Spinal cord (tissue), 10 donors: ENCODE measurements around the gene EFNA1. TPM values are rescaled to one million over a fixed set of nuclear protein-coding genes. Genes with fewer than 3 reads are reported as not detected.

Experiments used
- DNase-seq, 6 donors: peaks; one replicate each; pipeline versions ENCODE4 v3.0.0 to v3.0.0-alpha.2; 2013 to 2015; ENCODE audit warnings: low spot score in 6 of 6, low read depth in 4 of 6
- H3K27ac ChIP-seq: one replicate; pipeline ENCODE4 v1.5.1; 2013; ENCODE audit warnings: low read depth, low read length, control low read depth
- H3K27me3 ChIP-seq: one replicate; pipeline ENCODE4 v1.6.1; 2013; ENCODE audit warnings: low read length; ENCODE audit not compliant: control insufficient read depth, insufficient read depth
- H3K36me3 ChIP-seq: one replicate; pipeline ENCODE4 v1.6.1; 2013; ENCODE audit warnings: low read length; ENCODE audit not compliant: control insufficient read depth, insufficient read depth
- H3K4me1 ChIP-seq: one replicate; pipeline ENCODE4 v1.6.1; 2013; ENCODE audit warnings: low read length; ENCODE audit not compliant: control insufficient read depth, insufficient read depth
- H3K4me3 ChIP-seq: one replicate; pipeline ENCODE4 v1.5.1; 2013; ENCODE audit warnings: low read depth, low read length, control low read depth
- H3K9me3 ChIP-seq: one replicate; pipeline ENCODE4 v1.6.1; 2013; ENCODE audit warnings: low read length; ENCODE audit not compliant: control insufficient read depth, insufficient read depth
- WGBS: methylation state at CpG from one replicate; pipeline ENCODE4 v1.1.5; 2013; ENCODE audit warnings: missing lambda C conversion rate; ENCODE audit not compliant: insufficient coverage; 5-methylcytosine and 5-hydroxymethylcytosine counted together
- polyA plus RNA-seq, 2 donors: library from polyadenylated mRNA; unstranded; fragments of 120-200 nt; gene quantifications; one replicate each; pipeline ENCODE4 v1.2.1, GENCODE V29; 2013; ENCODE audit not compliant: insufficient read length in 2 of 2
- small RNA-seq: library from RNA; depleted of rRNA; stranded (forward); fragments of <200 nt; gene quantifications from one replicate; pipeline ENCODE3, GENCODE V24; 2014; ENCODE audit warnings: low replicate concordance
- total RNA-seq, 2 donors: library from RNA; depleted of rRNA in 1 of 2; stranded (reverse); fragments of 120-200 nt in 1 of 2; fragments of >200 nt in 1 of 2; gene quantifications; one replicate each; pipeline versions ENCODE4 v1.2.3 to v1.2.4, GENCODE V29; 2013 to 2014
- donor health status: healthy.

Gene EFNA1
- total and polyA plus RNA-seq, 4 donors = 14.8 to 27.8 (median 20.6) TPM

DNA sequence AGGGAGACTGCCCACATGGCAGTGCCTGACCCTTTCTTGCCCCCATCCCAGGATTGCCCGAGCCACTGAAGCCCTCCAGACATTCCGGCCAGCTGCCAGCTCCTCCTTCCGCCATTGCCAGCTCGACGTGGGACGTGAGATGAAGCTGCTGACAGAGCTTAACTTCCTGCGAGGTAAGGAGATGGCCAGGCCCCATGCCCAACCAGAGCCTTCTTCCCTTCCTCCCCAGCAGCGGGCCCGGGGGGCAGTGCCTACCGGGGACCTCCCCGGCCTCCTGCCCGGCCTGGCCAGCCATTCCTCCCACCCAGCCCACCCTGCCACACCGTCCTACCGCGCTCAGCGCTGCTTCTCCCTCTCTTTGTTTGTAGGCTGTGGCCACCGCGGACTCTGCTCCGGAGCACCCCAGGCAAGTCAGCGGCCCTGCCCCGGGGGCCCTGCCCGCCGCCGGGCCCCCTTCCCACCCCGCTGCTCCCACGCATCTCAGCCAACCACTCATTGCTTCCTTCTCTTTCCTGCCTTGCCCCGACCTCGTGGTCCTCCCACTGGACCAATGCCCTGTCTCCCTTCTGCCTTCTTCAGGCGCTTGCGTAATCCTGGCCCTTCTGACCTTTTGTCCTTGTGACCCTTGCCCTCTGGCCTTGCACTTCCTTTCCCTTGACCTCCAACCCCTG lies 50.9 kb downstream of the EFNA1 start:
- Histone ChIP-seq H3K4me1 (peaks cover 36% of the 10 kb centered on the region), H3K36me3 (peaks cover 77% of the 10 kb centered on the region), H3K27ac (no peak overlapping the region), H3K27me3 (no peaks in the 10 kb centered on the region), H3K4me3 (no peak overlapping the region), H3K9me3 (no peaks in the 10 kb centered on the region)
- DNase-seq = peak in 1 of 6 donors; percentile 5
- 86% methylated on average over 30 of the region's 30 CpGs for WGBS

DNA sequence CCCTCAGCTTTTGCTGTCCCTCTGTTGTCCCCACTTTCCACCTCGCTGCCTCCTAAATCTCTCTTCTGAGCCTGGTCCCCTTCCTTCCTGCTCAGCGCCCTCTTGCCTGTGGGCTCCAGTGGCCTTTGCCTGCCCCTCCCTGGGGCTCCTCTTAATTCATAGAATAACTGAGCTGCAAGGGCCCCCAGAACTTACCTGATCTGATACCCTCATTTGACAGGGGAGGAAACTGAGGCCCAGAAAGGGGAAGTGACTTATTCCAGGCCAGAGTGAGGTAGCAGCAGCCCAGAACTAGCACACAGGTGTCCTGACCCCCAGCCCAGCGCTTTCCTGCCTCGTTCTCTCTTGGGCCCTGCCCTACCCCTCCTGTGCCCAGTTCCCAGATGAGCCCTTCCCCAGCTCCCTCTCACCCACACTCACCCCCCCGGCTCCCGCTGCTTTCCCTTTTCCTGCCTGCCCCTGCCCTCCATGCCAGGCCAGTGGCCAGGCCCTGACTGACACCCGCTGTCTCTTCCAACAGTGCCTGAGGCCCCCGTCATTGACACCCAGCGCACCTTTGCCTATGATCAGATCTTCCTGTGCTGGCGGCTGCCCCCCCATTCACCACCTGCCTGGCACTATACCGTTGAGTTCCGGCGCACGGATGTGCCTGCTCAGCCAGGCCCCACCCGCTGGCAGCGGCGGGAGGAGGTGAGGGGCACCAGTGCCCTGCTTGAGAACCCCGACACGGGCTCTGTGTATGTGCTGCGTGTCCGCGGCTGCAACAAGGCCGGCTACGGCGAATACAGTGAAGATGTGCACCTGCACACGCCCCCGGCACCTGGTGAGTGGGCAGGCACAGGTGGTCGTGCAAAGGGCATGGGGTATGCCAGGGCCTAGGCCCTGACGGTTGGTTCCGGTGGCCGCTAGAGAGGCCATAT lies 51.7 kb downstream of the EFNA1 start:
- WGBS = 96% methylated on average over 31 of the region's 31 CpGs
- Histone ChIP-seq H3K27ac (no peak overlapping the region), H3K36me3 (peaks cover 85% of the 10 kb centered on the region), H3K27me3 (no peaks in the 10 kb centered on the region), H3K4me1 (peaks cover 28% of the 10 kb centered on the region), H3K9me3 (no peaks in the 10 kb centered on the region), H3K4me3 (no peak overlapping the region)
- DNase-seq = no peak

DNA sequence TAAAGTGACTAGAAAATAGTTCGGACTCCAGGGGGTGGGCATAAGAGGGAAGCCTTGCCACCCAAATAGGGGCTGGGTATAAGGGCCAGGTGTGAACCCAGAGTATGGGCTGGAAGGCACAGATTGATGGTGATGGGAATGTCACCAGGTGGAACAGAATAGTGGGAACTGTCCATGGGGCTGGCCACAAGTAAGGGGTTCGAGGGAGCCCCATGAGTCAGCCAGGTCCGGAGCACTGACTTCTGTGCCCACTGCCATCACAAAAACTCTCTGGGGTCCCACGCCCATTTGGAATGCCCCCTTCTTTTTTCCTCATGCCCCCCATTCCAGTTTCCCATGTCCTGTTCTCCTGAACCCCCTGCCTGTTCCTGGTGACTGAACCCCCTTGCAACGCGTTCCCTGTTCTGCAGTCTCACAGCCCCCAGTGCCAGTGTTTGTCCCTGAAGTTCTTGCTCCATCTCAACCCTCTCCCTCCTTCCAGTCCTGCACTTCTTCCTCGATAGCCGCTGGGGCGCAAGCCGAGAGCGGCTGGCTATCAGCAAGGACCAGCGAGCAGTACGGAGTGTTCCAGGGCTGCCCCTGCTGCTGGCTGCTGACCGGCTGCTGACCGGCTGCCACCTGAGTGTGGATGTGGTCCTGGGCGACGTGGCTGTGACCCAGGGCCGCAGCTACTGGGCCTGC lies 53.8 kb downstream of the EFNA1 start:
- 93% methylated on average over 18 of the region's 18 CpGs for WGBS
- H3K4me3 ChIP-seq = no peak overlapping the region
- peaks cover 93% of the 10 kb centered on the region for H3K36me3 ChIP-seq
- peaks cover 18% of the 10 kb centered on the region for H3K4me1 ChIP-seq
- H3K9me3 ChIP-seq = no peaks in the 10 kb centered on the region
- H3K27ac ChIP-seq = no peak overlapping the region
- DNase-seq = no peak
- no peaks in the 10 kb centered on the region for H3K27me3 ChIP-seq

DNA sequence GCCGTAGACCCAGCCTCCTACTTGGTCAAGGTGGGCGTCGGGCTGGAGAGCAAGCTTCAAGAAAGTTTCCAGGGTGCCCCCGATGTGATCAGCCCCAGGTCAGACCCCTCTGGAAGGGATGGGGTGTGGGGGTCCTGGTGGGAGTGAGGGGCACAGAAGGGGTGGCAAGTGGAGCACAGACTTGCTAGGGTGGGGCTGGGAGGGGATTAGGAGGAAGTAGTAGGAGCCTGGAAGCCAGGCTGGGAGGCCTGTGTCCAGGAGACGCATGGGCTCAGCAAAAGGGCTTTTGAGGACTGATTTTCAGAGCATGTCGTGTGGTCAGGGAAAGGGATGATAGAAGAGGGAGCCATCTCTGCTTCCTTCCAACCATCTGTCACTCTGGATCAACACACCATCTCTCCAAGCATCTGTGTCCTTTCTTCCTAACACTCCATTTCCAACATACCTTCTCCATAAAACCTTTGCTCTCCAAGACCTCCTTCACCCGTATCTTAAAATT lies 54.4 kb downstream of the EFNA1 start:
- Histone ChIP-seq H3K27ac (no peak overlapping the region), H3K9me3 (no peaks in the 10 kb centered on the region), H3K27me3 (no peaks in the 10 kb centered on the region), H3K4me3 (no peak overlapping the region), H3K36me3 (peaks cover 88% of the 10 kb centered on the region), H3K4me1 (peaks cover 13% of the 10 kb centered on the region)
- WGBS = 99% methylated on average over 5 of the region's 7 CpGs
- no peak for DNase-seq

DNA sequence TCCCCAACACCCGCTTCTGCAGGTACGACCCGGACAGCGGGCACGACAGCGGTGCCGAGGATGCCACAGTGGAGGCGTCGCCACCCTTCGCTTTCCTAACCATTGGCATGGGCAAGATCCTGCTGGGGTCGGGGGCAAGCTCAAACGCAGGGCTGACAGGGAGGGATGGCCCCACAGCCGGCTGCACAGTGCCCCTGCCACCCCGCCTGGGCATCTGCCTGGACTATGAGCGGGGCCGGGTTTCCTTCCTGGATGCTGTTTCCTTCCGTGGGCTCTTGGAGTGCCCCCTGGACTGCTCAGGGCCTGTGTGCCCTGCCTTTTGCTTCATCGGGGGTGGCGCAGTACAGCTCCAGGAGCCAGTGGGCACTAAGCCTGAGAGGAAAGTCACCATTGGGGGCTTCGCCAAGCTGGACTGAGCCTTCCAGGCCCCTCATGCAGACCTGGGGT lies 56.1 kb downstream of the EFNA1 start:
- H3K27me3 ChIP-seq = no peaks in the 10 kb centered on the region
- H3K4me3 ChIP-seq = no peak overlapping the region
- DNase-seq = no peak
- no peaks in the 10 kb centered on the region for H3K9me3 ChIP-seq
- H3K27ac ChIP-seq = no peak overlapping the region
- WGBS = 94% methylated on average over 20 of the region's 20 CpGs
- peaks cover 71% of the 10 kb centered on the region for H3K36me3 ChIP-seq
- H3K4me1 ChIP-seq = peaks cover 8% of the 10 kb centered on the region

DNA sequence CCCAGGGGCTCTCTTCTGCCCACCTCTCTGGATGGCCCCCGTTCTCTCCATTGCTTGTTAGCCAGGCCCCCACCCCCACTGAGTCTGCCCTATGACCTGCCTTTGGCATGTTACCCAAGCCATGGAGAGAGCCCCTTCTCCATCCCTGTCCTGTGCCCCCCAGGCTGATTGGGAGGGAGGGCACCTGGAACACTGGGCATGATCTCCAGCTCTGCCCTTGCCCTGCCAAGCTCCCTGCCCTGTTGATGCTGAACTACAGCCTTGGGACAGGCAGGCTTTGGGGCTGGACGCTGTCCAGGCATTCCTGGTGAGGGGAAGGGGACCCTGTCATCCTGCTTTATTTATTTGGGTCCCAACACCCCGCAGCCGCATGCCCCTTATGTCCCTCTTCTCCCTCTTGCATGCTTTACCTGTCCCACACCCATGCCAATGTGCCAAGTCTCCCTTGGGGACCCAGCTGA lies 56.7 kb downstream of the EFNA1 start:
- H3K27me3 ChIP-seq = no peaks in the 10 kb centered on the region
- H3K27ac ChIP-seq = no peak overlapping the region
- WGBS = 96% methylated on average over 3 of the region's 4 CpGs
- no peak overlapping the region for H3K4me3 ChIP-seq
- no peak for DNase-seq
- H3K36me3 ChIP-seq = peaks cover 66% of the 10 kb centered on the region
- H3K9me3 ChIP-seq = no peaks in the 10 kb centered on the region
- peaks cover 8% of the 10 kb centered on the region for H3K4me1 ChIP-seq

Small RNA genes within 50 kb of the gene (small RNA-seq; reads per million reads assigned to genes)
- not detected for gene HMGN2P18
- not detected for gene RF00019

Other genes starting within 250 kb of the EFNA1 start
- 10 to 100 TPM; 10.6 to 15.3 TPM for gene PMVK, start 191.2 kb upstream of the EFNA1 start, total RNA-seq
- gene PMVK, start 191.2 kb upstream of the EFNA1 start, polyA plus RNA-seq = 10 to 100 TPM; 43.2 to 45.3 TPM
- 100 to 1,000 TPM in 1 of 2 donors, 10 to 100 TPM in 1; 57.5 to 143 TPM for gene PBXIP1, start 171.8 kb upstream of the EFNA1 start, total RNA-seq
- gene PBXIP1, start 171.8 kb upstream of the EFNA1 start, polyA plus RNA-seq = 10 to 100 TPM; 66.7 to 67.8 TPM
- gene PYGO2, start 166.1 kb upstream of the EFNA1 start, total RNA-seq = 10 to 100 TPM; 12.7 to 24.7 TPM
- gene PYGO2, start 166.1 kb upstream of the EFNA1 start, polyA plus RNA-seq = 10 to 100 TPM; 31.6 to 34.3 TPM
- 10 to 100 TPM; 28.5 to 99.2 TPM for gene SHC1, start 157.1 kb upstream of the EFNA1 start, total RNA-seq
- gene SHC1, start 157.1 kb upstream of the EFNA1 start, polyA plus RNA-seq = 10 to 100 TPM; 26.4 to 47.2 TPM
- gene CKS1B, start 153.2 kb upstream of the EFNA1 start, total RNA-seq = 10 to 100 TPM; 25.9 to 64.8 TPM
- gene CKS1B, start 153.2 kb upstream of the EFNA1 start, polyA plus RNA-seq = 10 to 100 TPM; 37.6 to 41.1 TPM
- 10 to 100 TPM; 14.6 to 32.0 TPM for gene FLAD1, start 144.5 kb upstream of the EFNA1 start, total RNA-seq
- gene FLAD1, start 144.5 kb upstream of the EFNA1 start, polyA plus RNA-seq = 10 to 100 TPM; 33.5 to 36.9 TPM
- under 1 TPM in 1 of 2 donors, not detected in 1; 0.22 TPM for gene LENEP, start 134.3 kb upstream of the EFNA1 start, total RNA-seq
- under 1 TPM in 1 of 2 donors, not detected in 1; 0.39 TPM for gene LENEP, start 134.3 kb upstream of the EFNA1 start, polyA plus RNA-seq
- gene ZBTB7B, start 125.1 kb upstream of the EFNA1 start, total RNA-seq = 10 to 100 TPM in 1 of 2 donors, 1 to 10 TPM in 1; 7.3 to 10.7 TPM
- gene ZBTB7B, start 125.1 kb upstream of the EFNA1 start, polyA plus RNA-seq = 1 to 10 TPM; 8.7 to 9.0 TPM
- gene DCST2, start 94.1 kb upstream of the EFNA1 start, total RNA-seq = 1 to 10 TPM in 1 of 2 donors, under 1 TPM in 1; 0.10 to 1.0 TPM
- 1 to 10 TPM; 1.1 to 1.2 TPM for gene DCST2, start 94.1 kb upstream of the EFNA1 start, polyA plus RNA-seq
- not detected for gene DCST1, start 94.1 kb upstream of the EFNA1 start, total RNA-seq
- gene DCST1, start 94.1 kb upstream of the EFNA1 start, polyA plus RNA-seq = under 1 TPM; 0.11 to 0.33 TPM
- gene ADAM15, start 76.6 kb upstream of the EFNA1 start, total RNA-seq = 10 to 100 TPM; 29.9 to 58.5 TPM
- gene ADAM15, start 76.6 kb upstream of the EFNA1 start, polyA plus RNA-seq = 100 to 1,000 TPM in 1 of 2 donors, 10 to 100 TPM in 1; 73.1 to 100 TPM
- gene EFNA4, start 64.1 kb upstream of the EFNA1 start, total RNA-seq = 10 to 100 TPM in 1 of 2 donors, 1 to 10 TPM in 1; 3.5 to 13.9 TPM
- 1 to 10 TPM; 5.1 to 6.8 TPM for gene EFNA4, start 64.1 kb upstream of the EFNA1 start, polyA plus RNA-seq
- 10 to 100 TPM; 12.3 to 13.6 TPM for gene EFNA3, start 49.0 kb upstream of the EFNA1 start, total RNA-seq
- gene EFNA3, start 49.0 kb upstream of the EFNA1 start, polyA plus RNA-seq = 10 to 100 TPM; 46.6 to 50.6 TPM
- gene SLC50A1, start 8.0 kb downstream of the EFNA1 start, total RNA-seq = 10 to 100 TPM; 12.1 to 35.8 TPM
- 10 to 100 TPM; 18.2 to 26.9 TPM for gene SLC50A1, start 8.0 kb downstream of the EFNA1 start, polyA plus RNA-seq
- 10 to 100 TPM; 16.2 to 46.6 TPM for gene DPM3, start 12.7 kb downstream of the EFNA1 start, total RNA-seq
- 10 to 100 TPM; 41.7 to 47.2 TPM for gene DPM3, start 12.7 kb downstream of the EFNA1 start, polyA plus RNA-seq
- 100 to 1,000 TPM in 1 of 2 donors, 10 to 100 TPM in 1; 81.9 to 140 TPM for gene KRTCAP2, start 45.4 kb downstream of the EFNA1 start, total RNA-seq
- 100 to 1,000 TPM; 130 to 132 TPM for gene KRTCAP2, start 45.4 kb downstream of the EFNA1 start, polyA plus RNA-seq
- 1 to 10 TPM; 6.7 to 6.8 TPM for gene TRIM46, start 46.0 kb downstream of the EFNA1 start, total RNA-seq
- gene TRIM46, start 46.0 kb downstream of the EFNA1 start, polyA plus RNA-seq = 10 to 100 TPM; 29.5 to 37.6 TPM
- 10 to 100 TPM; 18.2 to 39.1 TPM for gene THBS3, start 80.0 kb downstream of the EFNA1 start, total RNA-seq
- 10 to 100 TPM; 34.4 to 57.6 TPM for gene THBS3, start 80.0 kb downstream of the EFNA1 start, polyA plus RNA-seq
- 10 to 100 TPM; 15.8 to 43.1 TPM for gene MTX1, start 80.8 kb downstream of the EFNA1 start, total RNA-seq
- gene MTX1, start 80.8 kb downstream of the EFNA1 start, polyA plus RNA-seq = 10 to 100 TPM; 35.8 to 40.2 TPM
- gene ENTREP3, start 127.6 kb downstream of the EFNA1 start, total RNA-seq = 1 to 10 TPM; 8.5 to 9.8 TPM
- gene ENTREP3, start 127.6 kb downstream of the EFNA1 start, polyA plus RNA-seq = 10 to 100 TPM; 30.6 to 42.5 TPM
- gene SCAMP3, start 134.5 kb downstream of the EFNA1 start, total RNA-seq = 10 to 100 TPM; 26.3 to 51.2 TPM
- 100 to 1,000 TPM in 1 of 2 donors, 10 to 100 TPM in 1; 89.1 to 103 TPM for gene SCAMP3, start 134.5 kb downstream of the EFNA1 start, polyA plus RNA-seq
- gene CLK2, start 145.6 kb downstream of the EFNA1 start, total RNA-seq = 10 to 100 TPM; 25.2 to 42.6 TPM
- gene CLK2, start 145.6 kb downstream of the EFNA1 start, polyA plus RNA-seq = 10 to 100 TPM; 49.2 to 61.1 TPM
- 1 to 10 TPM; 6.1 to 9.0 TPM for gene HCN3, start 149.6 kb downstream of the EFNA1 start, total RNA-seq
- gene HCN3, start 149.6 kb downstream of the EFNA1 start, polyA plus RNA-seq = 10 to 100 TPM; 28.6 to 36.0 TPM
- under 1 TPM; 0.11 to 0.20 TPM for gene PKLR, start 173.6 kb downstream of the EFNA1 start, total RNA-seq
- gene PKLR, start 173.6 kb downstream of the EFNA1 start, polyA plus RNA-seq = under 1 TPM; 0.14 to 0.15 TPM
- 100 to 1,000 TPM; 144 to 249 TPM for gene FDPS, start 181.0 kb downstream of the EFNA1 start, total RNA-seq
- gene FDPS, start 181.0 kb downstream of the EFNA1 start, polyA plus RNA-seq = 100 to 1,000 TPM; 202 to 239 TPM
- gene RUSC1, start 193.0 kb downstream of the EFNA1 start, total RNA-seq = 10 to 100 TPM; 28.4 to 35.1 TPM
- gene RUSC1, start 193.0 kb downstream of the EFNA1 start, polyA plus RNA-seq = 100 to 1,000 TPM; 121 to 129 TPM